ENCODE results near the gene CYB5R3.
A peak's percentile ranks its signal among the peaks of the same experiment; 100 is the strongest.
"Not testable (repeated sequence)": the region's sequence is repeated elsewhere in the genome, so short reads cannot be mapped to it uniquely, and the experiment has no call there.

Gene CYB5R3

GRCh38 chr22:42602470-42602869 lies 46.7 kb downstream of the CYB5R3 start:
- no peak for DNase-seq (ENCODE audit: low read depth in 2 of 2)

GRCh38 chr22:42601879-42602465 lies 47.2 kb downstream of the CYB5R3 start:
- DNase-seq (ENCODE audit: low read depth in 2 of 2): no peak

GRCh38 chr22:42596863-42597530 lies 52.2 kb downstream of the CYB5R3 start:
- no peak for DNase-seq (ENCODE audit: low read depth in 2 of 2)

- DNase-seq (ENCODE audit: low read depth in 2 of 2): no peak
Measured at GRCh38 chr22:42596336-42596735, 52.9 kb downstream of the CYB5R3 start.

GRCh38 chr22:42595434-42595833 lies 53.8 kb downstream of the CYB5R3 start:
- DNase-seq (ENCODE audit: low read depth in 2 of 2): no peak

- DNase-seq (ENCODE audit: low read depth in 2 of 2): no peak
Measured at GRCh38 chr22:42591987-42592386, 57.2 kb downstream of the CYB5R3 start.

GRCh38 chr22:42587588-42588175 lies 61.5 kb downstream of the CYB5R3 start:
- no peak for DNase-seq (ENCODE audit: low read depth in 2 of 2)

GRCh38 chr22:42586381-42586780 lies 62.8 kb downstream of the CYB5R3 start:
- no peak for DNase-seq (ENCODE audit: low read depth in 2 of 2)

GRCh38 chr22:42585096-42585495 lies 64.1 kb downstream of the CYB5R3 start:
- DNase-seq (ENCODE audit: low read depth in 2 of 2): no peak

- no peak for DNase-seq (ENCODE audit: low read depth in 2 of 2)
Measured at GRCh38 chr22:42584364-42584940, 64.7 kb downstream of the CYB5R3 start.

GRCh38 chr22:42582987-42583386 lies 66.2 kb downstream of the CYB5R3 start:
- no peak for DNase-seq (ENCODE audit: low read depth in 2 of 2)

GRCh38 chr22:42581762-42582716 lies 67.2 kb downstream of the CYB5R3 start:
- DNase-seq (ENCODE audit: low read depth in 2 of 2): peak; percentile 13 to 15

- not testable (repeated sequence) for DNase-seq (ENCODE audit: low read depth in 2 of 2)
Measured at GRCh38 chr22:42581194-42581761, 67.9 kb downstream of the CYB5R3 start.

- DNase-seq (ENCODE audit: low read depth in 2 of 2): not testable (repeated sequence)
Measured at GRCh38 chr22:42580040-42580439, 69.2 kb downstream of the CYB5R3 start.

- no peak for DNase-seq (ENCODE audit: low read depth in 2 of 2)
Measured at GRCh38 chr22:42577623-42578240, 71.5 kb downstream of the CYB5R3 start.

- not testable (repeated sequence) for DNase-seq (ENCODE audit: low read depth in 2 of 2)
Measured at GRCh38 chr22:42577141-42577540, 72.1 kb downstream of the CYB5R3 start.

GRCh38 chr22:42575996-42576574 lies 73.1 kb downstream of the CYB5R3 start:
- DNase-seq (ENCODE audit: low read depth in 2 of 2): not testable (repeated sequence)

- not testable (repeated sequence) for DNase-seq (ENCODE audit: low read depth in 2 of 2)
Measured at GRCh38 chr22:42574468-42574867, 74.7 kb downstream of the CYB5R3 start.

- DNase-seq (ENCODE audit: low read depth in 2 of 2): not testable (repeated sequence)
Measured at GRCh38 chr22:42574046-42574445, 75.1 kb downstream of the CYB5R3 start.

GRCh38 chr22:42571068-42571467 lies 78.1 kb downstream of the CYB5R3 start:
- DNase-seq (ENCODE audit: low read depth in 2 of 2): not testable (repeated sequence)

Measured in fibroblast of skin of left biceps (primary cell).